ENCODE results near the gene HYAL1. TPM values are rescaled to one million over a fixed set of nuclear protein-coding genes. Genes with fewer than 3 reads are reported as not detected.

Gene HYAL1
- total and polyA plus RNA-seq, 2 experiments from 2014 or later, result 0.20 TPM; not detected in 1

GRCh38 chr3:50321336-50322114 lies 18.2 kb upstream of the HYAL1 start:
- peak overlapping the region; percentile 90 for H3K27ac ChIP-seq
- no peaks in the 10 kb centered on the region for H3K27me3 ChIP-seq (replicated peaks; ENCODE audit: insufficient read depth)
- no peaks in the 10 kb centered on the region for H4K20me1 ChIP-seq (ENCODE audit: insufficient read depth)
- TF ChIP-seq EZH2phosphoT487 (IDR thresholded peaks at IDR 0.05; ENCODE audit: insufficient read depth, low read depth), result no peak
- TF ChIP-seq EZH2 (IDR thresholded peaks at IDR 0.05; ENCODE audit: insufficient read depth, poor library complexity, severe bottlenecking), result no peak
- in situ Hi-C loops (cut with MboI), result no loop called here
- H3K4me1 ChIP-seq (ENCODE audit: insufficient read depth), result peaks cover 11% of the 10 kb centered on the region; the same call in 1 of the 2 replicates
- H3K9ac ChIP-seq, result peak overlapping the region; percentile 96
- H3K36me3 ChIP-seq (ENCODE audit: low read depth), result no peaks in the 10 kb centered on the region
- H3F3A ChIP-seq (ENCODE audit: insufficient read depth), result no peaks in the 10 kb centered on the region
- no peaks in the 10 kb centered on the region for H3K9me3 ChIP-seq (ENCODE audit: low read depth)
- H3K4me2 ChIP-seq (ENCODE audit: unreplicated experiment), result peak overlapping the region; percentile 91
- 1 to 2% methylated on average over 40 to 51 of the region's 59 CpGs for WGBS, 2 experiments (ENCODE audit: low coverage in 1 of 2, low lambda C conversion rate in 2 of 2, missing lambda C conversion rate in 2 of 2)
- H3K79me2 ChIP-seq (ENCODE audit: insufficient read depth), result peaks cover 31% of the 10 kb centered on the region
- peak; percentile 96 for DNase-seq
- H2AFZ ChIP-seq, result peak overlapping the region; percentile 93
- no peaks in the 10 kb centered on the region for H3K9me2 ChIP-seq (ENCODE audit: insufficient read depth)
- H3K4me3 ChIP-seq, result peak overlapping the region; percentile 91

GRCh38 chr3:50320853-50321335 lies 17.5 kb upstream of the HYAL1 start:
- in situ Hi-C loops (cut with MboI), result no loop called here

GRCh38 chr3:50319894-50320625 lies 16.7 kb upstream of the HYAL1 start:
- 85 to 87% methylated on average over 29 of the region's 29 CpGs for WGBS, 2 experiments (ENCODE audit: low coverage in 1 of 2, low lambda C conversion rate in 2 of 2, missing lambda C conversion rate in 2 of 2)
- H3K9ac ChIP-seq, result peak overlapping the region; percentile 96
- H3K79me2 ChIP-seq (ENCODE audit: insufficient read depth), result peaks cover 27% of the 10 kb centered on the region
- H3F3A ChIP-seq (ENCODE audit: insufficient read depth), result no peaks in the 10 kb centered on the region
- no peaks in the 10 kb centered on the region for H4K20me1 ChIP-seq (ENCODE audit: insufficient read depth)
- H3K27me3 ChIP-seq (replicated peaks; ENCODE audit: insufficient read depth), result no peaks in the 10 kb centered on the region
- H3K36me3 ChIP-seq (ENCODE audit: low read depth), result no peaks in the 10 kb centered on the region
- peak overlapping the region; percentile 91 for H3K4me3 ChIP-seq
- no peaks in the 10 kb centered on the region for H3K9me2 ChIP-seq (ENCODE audit: insufficient read depth)
- TF ChIP-seq EZH2phosphoT487 (IDR thresholded peaks at IDR 0.05; ENCODE audit: insufficient read depth, low read depth) (no peak), EZH2 (IDR thresholded peaks at IDR 0.05; ENCODE audit: insufficient read depth, poor library complexity, severe bottlenecking) (no peak)
- in situ Hi-C loops (cut with MboI), result no loop called here
- H3K27ac ChIP-seq, result no peak overlapping the region
- peak overlapping the region; percentile 91 for H3K4me2 ChIP-seq (ENCODE audit: unreplicated experiment)
- DNase-seq, result no peak
- no peaks in the 10 kb centered on the region for H3K9me3 ChIP-seq (ENCODE audit: low read depth)
- H2AFZ ChIP-seq, result no peak overlapping the region; the same call in 1 of the 2 replicates
- H3K4me1 ChIP-seq (ENCODE audit: insufficient read depth), result peaks cover 11% of the 10 kb centered on the region; the same call in 1 of the 2 replicates

More at GRCh38 chr3:50320853-50321335, 17.5 kb upstream of the HYAL1 start:
- H3K9me3 ChIP-seq (ENCODE audit: low read depth), result no peaks in the 10 kb centered on the region
- H2AFZ ChIP-seq, result peak overlapping the region; percentile 93
- TF ChIP-seq EZH2phosphoT487 (IDR thresholded peaks at IDR 0.05; ENCODE audit: insufficient read depth, low read depth) (no peak), EZH2 (IDR thresholded peaks at IDR 0.05; ENCODE audit: insufficient read depth, poor library complexity, severe bottlenecking) (no peak)
- peak overlapping the region; percentile 91 for H3K4me3 ChIP-seq
- no peaks in the 10 kb centered on the region for H4K20me1 ChIP-seq (ENCODE audit: insufficient read depth)
- no peaks in the 10 kb centered on the region for H3F3A ChIP-seq (ENCODE audit: insufficient read depth)
- no peaks in the 10 kb centered on the region for H3K9me2 ChIP-seq (ENCODE audit: insufficient read depth)
- no peaks in the 10 kb centered on the region for H3K27me3 ChIP-seq (replicated peaks; ENCODE audit: insufficient read depth)
- DNase-seq, result peak; percentile 84
- H3K36me3 ChIP-seq (ENCODE audit: low read depth), result no peaks in the 10 kb centered on the region
- peaks cover 27% of the 10 kb centered on the region for H3K79me2 ChIP-seq (ENCODE audit: insufficient read depth)
- peak overlapping the region; percentile 90 for H3K27ac ChIP-seq
- peak overlapping the region; percentile 91 for H3K4me2 ChIP-seq (ENCODE audit: unreplicated experiment)
- peaks cover 11% of the 10 kb centered on the region; the same call in 1 of the 2 replicates for H3K4me1 ChIP-seq (ENCODE audit: insufficient read depth)
- H3K9ac ChIP-seq, result peak overlapping the region; percentile 96
- WGBS, 2 experiments (ENCODE audit: low coverage in 1 of 2, low lambda C conversion rate in 2 of 2, missing lambda C conversion rate in 2 of 2), result 1 to 2% methylated on average over 12 to 45 of the region's 45 CpGs

GRCh38 chr3:50319181-50319893 lies 16.0 kb upstream of the HYAL1 start:
- peaks cover 2% of the 10 kb centered on the region; the same call in 1 of the 2 replicates for H3F3A ChIP-seq (ENCODE audit: insufficient read depth)
- H3K27me3 ChIP-seq (replicated peaks; ENCODE audit: insufficient read depth), result no peaks in the 10 kb centered on the region
- 89 to 90% methylated on average over 16 of the region's 16 CpGs for WGBS, 2 experiments (ENCODE audit: low coverage in 1 of 2, low lambda C conversion rate in 2 of 2, missing lambda C conversion rate in 2 of 2)
- no peak overlapping the region for H3K27ac ChIP-seq
- no peaks in the 10 kb centered on the region for H3K9me3 ChIP-seq (ENCODE audit: low read depth)
- DNase-seq, result no peak
- no peaks in the 10 kb centered on the region for H3K9me2 ChIP-seq (ENCODE audit: insufficient read depth)
- H3K36me3 ChIP-seq (ENCODE audit: low read depth), result no peaks in the 10 kb centered on the region
- H4K20me1 ChIP-seq (ENCODE audit: insufficient read depth), result no peaks in the 10 kb centered on the region
- no peak overlapping the region for H3K4me2 ChIP-seq (ENCODE audit: unreplicated experiment)
- H3K9ac ChIP-seq, result peak overlapping the region; percentile 3; the same call in 1 of the 2 replicates
- peaks cover 11% of the 10 kb centered on the region; the same call in 1 of the 2 replicates for H3K4me1 ChIP-seq (ENCODE audit: insufficient read depth)
- no peak for TF ChIP-seq EZH2phosphoT487 (IDR thresholded peaks at IDR 0.05; ENCODE audit: insufficient read depth, low read depth)
- TF ChIP-seq EZH2 (IDR thresholded peaks at IDR 0.05; ENCODE audit: insufficient read depth, poor library complexity, severe bottlenecking), result no peak
- in situ Hi-C loops (cut with MboI), result no loop called here
- H2AFZ ChIP-seq, result no peak overlapping the region
- H3K79me2 ChIP-seq (ENCODE audit: insufficient read depth), result peaks cover 27% of the 10 kb centered on the region
- H3K4me3 ChIP-seq, result no peak overlapping the region

Data from GM23248 (cell line).